GM18517 (cell line): ENCODE results near the gene TSC22D2.

Experiments used
- ATAC-seq: cut with Tn5 transposase; IDR thresholded peaks from one replicate; pipeline ENCODE4 v1.9.1; 2021; ENCODE audit warnings: mild to moderate bottlenecking, moderate library complexity; ENCODE audit not compliant: unreplicated experiment

Gene TSC22D2

DNA sequence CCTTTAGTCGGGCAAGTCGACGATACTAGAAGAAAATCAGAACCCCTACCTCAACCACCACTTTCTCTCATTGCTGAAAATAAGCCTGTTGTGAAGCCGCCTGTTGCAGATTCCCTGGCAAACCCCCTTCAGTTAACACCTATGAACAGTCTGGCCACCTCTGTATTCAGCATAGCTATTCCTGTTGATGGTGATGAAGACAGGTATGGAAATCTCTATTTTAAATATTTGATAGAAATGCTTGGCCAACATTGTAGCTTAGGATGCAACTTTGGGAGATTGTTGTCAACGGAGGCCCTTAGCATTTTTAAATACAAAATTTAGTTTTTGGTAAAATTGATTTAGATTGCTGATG, 3.0 kb downstream of the TSC22D2 start:
- ATAC-seq: no peak

DNA sequence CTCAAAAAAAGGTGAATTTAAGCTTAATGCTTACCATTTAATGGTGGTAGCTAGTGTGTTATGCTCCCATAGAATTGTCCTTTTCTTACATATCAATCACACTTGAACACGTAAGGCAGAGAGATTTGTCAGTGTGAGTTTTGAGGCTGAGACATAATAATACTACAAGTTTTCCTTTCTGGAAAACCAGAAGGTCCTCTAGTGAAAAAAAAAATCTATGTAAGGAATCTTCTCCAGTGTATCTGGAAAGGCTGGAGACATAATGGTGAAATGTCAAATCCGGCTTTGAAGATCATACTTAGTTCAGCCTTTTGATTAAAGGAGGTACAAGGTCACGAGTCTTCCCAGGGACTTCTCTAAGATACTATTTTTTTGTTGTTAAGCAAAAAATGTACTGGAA, 3.4 kb downstream of the TSC22D2 start:
- ATAC-seq: no peak

DNA sequence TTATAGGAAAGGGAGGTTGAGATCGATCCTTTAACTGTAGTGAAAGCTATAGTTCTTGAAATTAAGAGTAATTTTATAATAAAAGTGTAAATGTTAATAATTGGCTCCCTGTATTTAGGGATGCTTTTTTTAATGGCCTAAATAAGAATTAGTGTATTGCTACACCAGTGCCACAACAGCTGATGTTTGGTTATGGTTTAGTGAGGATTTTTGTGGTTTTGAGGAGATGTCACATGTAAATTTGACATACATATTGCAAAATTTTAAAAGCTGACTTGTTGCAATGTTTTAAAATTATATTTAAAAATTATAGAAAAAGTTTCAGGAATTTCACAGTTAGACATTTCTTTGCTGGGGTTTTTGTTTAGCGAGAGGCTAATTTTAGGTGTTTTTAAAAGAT, 3.9 kb downstream of the TSC22D2 start:
- ATAC-seq: no peak

DNA sequence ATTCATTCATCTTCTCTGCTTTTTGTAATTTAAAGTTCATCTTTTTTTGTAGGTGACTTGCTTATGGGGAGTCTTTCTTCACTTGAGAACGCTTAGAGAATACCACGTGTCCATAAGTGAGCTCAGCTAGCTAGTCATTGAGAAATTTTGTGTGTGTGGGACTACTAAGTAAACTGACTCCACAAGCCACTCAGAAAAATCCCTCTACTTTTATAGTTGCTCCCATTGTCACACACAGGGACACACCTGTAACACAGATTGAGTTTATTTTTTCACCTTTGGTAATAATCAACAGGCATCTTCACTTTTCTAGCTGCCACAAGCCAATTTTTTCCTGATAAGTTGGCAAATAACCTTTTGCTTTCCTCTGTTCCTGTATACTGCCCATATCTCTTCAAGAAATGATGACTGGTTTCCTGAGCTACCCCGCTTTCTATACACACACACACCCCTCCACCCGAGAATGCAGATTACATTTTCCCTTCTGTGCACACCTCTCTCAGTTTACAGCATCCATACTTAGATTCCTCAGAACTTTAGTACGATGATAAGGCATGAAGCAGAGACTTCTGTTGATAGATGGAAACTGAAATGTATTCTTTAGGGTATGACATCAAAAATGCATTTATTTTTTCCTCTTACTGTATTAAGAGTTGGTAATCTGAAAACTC, 4.6 kb downstream of the TSC22D2 start:
- no peak for ATAC-seq

DNA sequence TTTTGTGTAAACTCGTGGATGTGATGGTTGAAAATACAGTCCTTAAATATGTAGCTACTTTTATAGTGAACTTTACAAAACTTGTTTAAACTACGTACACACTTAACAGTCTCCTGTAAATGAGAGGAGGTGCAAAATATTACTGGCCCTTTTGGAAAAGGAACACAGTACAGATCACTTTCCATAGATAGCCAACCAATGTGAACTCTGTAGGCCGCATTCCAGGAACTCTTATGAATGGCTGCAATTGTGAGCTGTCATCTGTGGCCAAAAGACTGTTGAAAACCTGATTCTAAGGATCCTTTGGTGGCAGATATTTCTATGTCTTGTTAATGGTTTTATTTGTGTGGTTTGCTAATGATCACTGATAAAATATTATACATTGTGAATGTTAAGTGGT, 6.2 kb downstream of the TSC22D2 start:
- no peak for ATAC-seq

DNA sequence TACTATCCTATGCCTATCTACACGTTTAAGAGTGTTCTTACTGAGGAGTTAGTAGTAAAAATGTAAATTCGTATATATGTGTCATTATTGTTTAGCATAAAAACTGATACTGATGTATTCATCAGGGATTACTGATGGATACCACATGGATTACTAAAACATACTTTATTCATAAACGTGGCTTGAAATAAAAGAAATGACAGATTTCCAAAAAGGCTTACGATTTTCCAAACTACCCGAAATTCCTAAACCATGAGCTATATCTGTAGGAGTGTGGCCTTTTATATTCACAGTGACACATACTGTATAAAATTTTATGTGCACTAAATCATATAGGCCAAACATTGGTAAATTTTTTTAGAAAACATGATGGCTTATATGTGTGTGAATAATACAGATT, 6.9 kb downstream of the TSC22D2 start:
- ATAC-seq: no peak

DNA sequence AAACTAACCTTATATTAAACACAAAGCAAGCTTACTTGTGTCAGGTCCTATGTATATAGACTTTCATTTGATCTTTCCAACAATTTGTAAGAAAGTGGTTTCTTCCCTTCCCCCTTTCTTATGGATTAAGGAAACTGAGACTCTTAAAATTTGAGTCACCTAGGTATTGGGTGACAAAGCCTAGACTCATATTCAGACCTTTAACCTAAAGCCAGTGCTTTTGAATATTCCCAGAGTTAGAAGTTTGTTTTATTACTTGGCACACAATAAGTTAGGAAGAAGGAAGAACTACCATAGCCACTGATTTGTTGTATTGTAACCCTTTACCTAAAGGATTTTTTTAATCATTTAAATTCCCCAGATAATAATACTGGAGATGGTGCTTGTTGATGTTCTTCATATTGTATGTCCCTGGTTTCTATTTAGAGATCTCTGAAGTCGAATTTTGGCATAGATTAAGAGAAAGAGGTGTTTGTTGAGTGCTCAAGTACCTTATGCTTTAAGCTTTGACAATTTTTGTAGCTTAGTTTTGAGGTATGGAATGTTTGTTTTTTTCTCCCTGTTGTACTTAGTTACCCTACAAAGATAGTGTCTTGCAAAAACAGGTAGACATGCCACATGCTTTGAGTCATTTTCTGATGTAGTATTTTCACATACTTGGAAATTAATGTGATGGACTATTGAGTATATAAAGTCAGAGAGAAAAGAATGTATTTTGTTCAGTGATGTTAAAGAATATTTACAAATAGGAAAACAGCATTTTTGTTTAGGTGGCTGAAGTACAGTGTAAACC, 11.2 kb downstream of the TSC22D2 start:
- ATAC-seq: no peak

DNA sequence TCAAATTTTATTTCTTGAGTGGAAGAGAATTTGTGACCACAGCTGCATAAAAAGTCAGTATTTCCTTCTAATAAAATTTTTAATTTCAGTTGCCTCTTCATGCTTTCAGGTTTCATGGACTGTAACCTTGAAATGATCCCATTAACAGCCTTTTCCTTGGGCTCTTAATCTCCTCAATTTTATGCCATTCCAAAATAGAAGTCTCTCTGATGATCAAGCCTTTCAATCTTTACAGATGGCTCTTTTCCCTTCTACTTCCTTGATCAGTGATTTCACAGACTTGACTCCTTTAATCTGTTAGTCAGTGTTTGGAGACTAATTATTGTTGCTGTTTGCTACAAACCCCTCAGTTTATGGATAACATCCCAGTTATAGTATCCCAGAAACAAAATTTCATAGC, 11.9 kb downstream of the TSC22D2 start:
- ATAC-seq: no peak

DNA sequence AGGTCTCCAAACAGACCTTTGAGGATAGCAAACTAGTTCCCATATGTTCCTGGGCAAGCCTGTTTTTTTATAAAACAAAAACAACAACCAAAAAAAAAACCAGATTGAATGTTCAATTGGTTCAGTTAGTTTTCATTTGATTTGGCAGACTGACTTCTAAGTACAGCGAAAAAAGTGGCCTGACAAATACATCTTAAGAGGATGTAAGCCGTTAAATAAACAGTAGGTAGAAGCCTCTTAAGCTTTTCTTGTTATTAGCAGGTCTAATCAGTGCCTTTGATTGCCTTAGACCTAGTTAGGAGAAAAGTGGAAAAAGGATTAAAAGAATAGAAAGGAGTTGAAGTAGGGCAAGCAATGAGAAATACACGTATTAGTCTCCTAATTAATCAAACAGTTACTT, 13.2 kb downstream of the TSC22D2 start:
- no peak for ATAC-seq

DNA sequence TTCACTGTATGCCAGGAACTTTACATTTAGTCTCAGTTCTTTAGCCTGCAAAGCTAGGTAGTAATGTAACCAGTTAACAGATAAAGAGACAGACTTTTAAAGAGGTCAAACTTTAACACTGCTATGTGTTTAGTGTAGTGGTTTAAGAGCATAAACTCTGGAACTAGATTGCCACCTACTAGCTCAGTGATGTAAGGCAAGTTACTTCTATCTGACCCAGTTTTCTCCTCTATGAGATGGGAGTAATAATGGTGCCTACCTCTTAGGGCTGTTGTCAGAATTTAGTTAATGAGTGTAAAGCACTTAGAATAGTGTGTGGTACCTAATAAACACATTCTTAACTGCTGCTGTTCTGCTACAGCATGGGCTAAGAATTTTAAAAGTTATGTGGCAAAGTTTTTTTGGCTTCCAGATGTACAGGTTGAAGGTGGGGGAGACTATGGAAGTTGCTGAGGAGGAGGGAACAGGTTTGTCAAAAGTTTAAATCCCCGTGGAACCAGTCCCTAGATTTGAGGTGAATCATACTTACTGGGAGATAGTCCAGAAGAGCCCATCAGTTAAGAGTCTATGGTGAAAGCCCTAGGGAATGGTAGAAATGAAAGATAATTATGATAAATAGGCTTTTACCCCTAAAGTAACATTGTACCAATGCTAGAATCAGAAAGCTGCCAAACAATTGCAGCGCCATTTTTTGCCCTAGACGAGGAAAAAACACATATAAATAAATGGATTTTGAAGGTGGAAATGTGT, 13.9 kb downstream of the TSC22D2 start:
- no peak for ATAC-seq

DNA sequence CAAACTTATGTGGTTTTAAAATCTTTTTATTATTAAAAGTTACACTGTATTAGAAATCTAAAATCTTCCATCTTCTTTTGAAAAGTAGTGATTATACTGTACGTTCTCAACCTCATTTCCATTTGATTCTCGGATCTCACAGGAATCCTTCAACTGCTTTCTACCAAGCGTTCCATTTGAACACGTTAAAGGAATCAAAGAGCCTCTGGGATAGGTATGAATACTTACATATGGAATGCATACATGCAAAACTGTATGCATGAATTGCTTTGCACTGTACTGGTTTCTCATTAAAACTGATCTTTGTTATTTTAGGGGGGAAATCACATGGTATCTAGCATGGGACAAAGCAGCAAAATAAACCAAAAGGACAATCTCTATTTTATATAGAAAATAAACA, 14.8 kb downstream of the TSC22D2 start:
- no peak for ATAC-seq

DNA sequence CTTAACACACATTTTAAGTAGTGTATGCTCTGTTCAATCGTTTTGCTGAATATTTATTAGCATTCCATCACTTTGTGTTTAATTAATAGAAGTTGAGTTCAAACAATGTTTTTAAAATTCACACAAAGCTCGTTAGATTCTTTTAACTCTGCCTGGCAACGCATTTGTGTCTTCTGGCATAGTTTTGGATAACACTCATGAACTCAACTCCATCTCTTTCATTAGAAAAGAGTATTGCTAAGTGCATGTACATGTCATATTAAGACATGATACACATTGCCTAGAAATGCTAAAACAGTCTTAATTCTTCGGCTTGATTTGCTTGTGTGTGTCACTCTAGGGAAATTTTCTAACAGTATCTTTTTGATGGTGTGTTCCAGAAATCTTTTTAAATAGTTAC, 15.7 kb downstream of the TSC22D2 start:
- no peak for ATAC-seq

DNA sequence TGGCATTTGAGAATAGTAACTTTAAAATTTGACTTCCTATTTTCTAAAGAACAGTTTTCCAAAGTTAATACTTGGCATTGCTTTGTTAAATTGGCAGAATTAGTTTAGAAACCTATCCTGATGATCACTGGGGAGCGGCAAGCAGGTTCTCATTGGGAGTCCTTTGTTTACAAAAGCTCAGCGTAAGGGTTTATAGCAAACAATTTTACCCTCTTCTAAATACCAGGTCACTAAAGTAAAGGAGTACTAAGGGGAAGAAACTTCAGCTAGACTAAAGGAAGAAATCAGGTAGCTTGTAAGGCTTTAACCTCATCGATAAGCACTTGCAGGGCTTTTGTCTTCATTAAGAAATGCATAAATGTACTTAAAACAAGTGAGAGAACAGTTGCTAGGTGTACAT, 18.2 kb downstream of the TSC22D2 start:
- ATAC-seq: no peak

DNA sequence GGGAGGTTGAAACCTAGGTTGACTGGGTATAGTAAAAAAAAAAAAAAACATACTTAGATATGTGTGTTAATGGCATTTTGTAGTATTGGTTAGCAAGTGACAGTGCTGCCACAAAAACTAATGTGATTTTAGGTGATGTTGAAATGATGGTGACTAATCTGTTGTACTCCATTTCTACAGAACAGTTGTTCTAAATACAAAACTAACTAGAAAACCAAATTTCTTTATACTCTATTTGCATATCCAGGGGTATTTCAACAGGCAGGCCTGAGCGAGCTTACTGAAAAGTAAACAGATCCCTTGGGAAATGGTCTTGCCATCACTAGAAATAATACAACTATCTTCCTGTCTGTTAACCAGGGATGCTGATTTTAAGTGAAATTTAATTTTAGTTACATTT, 20.5 kb downstream of the TSC22D2 start:
- no peak for ATAC-seq

DNA sequence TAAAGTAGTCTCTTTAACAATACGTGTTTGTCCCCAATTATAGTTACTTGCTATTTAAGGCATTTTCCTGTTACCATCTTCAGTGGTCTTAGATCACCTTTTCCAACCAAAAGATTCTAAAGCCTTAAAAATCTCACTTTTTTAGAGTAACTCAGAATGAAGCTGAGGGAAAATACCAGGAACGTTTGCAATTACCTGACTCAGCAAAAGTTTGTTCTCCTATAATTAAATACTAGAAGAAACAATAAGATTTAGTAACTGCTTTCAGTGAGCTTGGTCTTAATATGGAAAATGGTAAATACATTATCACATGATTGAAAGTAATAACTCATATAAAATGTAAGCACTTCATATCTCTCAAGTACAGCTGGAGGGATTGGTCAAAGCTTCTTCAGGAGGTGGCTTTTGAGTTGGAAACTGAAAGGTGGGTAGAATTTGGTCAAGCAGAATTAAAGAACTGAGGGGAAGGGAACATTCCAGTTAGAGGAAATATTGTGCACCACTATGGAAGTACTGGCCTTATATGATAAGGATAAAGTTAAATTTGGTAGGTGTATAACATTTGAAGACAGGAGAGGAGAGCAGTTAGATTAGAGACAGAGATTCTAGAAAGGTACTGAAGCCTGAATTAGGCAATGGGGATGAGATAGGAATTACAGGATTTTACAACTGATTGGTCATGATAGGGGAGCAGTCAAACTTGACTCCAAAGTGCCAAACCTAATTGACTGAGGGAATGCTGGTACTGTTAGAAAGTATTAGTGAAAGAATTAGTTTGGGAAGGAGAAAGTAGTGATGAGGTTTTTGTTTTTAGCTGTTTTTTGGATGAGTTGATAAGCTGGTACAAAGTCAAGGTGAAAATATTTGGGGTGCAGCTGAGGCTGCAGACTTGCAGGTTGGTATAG, 21.9 kb downstream of the TSC22D2 start:
- ATAC-seq: no peak

DNA sequence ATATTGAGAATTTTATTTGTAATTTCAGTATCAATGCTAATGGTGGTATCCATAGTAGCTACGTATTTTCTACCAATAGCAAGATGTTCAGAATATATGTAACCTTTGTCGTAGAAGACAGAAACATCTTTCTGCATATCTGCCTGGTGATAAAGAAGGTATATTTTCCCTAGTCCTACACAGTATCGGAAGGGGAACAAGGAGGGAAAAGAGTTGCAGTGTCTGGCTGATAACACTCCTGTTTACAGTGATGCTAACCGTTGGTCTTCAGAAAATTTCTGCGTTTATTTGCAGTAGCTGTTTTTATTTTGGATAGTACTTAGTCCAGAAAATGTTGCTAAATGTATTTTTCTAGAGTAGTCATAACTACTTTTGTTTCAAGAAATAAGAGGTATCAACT, 25.2 kb downstream of the TSC22D2 start:
- ATAC-seq: no peak

DNA sequence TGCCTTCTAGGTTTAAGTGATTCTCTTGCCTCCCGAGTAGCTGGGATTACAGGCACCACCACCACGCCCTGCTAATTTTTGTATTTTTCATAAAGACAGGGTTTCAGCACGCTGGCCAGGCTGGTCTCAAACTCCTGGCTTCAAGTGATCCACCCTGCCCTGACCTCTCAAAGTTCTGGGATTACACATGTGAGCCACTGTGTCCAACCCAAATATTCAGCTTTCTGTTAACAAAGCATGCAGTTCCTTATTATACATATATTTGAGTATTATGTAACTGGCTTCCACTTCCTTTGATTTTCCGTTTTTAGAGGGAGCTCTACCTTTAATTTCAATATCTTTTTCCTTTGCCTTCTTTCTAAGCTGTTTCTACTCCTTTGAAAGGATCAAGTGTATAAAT, 26.1 kb downstream of the TSC22D2 start:
- no peak for ATAC-seq

DNA sequence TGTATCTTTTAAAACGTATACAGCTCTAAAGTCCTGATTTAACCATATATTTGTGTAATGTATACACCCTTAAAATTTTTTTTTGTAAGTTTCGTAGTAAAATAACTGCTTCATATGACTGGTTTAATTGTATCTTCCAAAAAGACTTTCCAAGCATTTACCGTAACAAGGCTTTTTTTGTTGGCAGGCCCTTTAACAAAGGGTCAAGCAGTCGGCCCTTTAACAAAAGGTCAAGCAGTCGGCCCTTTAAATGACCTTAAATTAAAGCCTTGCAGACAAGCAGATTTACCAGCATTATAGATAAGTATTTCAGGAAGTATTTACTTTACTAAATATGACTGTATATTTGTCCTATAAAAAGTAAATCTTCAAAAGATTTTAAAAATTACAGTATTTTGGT, 28.1 kb downstream of the TSC22D2 start:
- no peak for ATAC-seq

DNA sequence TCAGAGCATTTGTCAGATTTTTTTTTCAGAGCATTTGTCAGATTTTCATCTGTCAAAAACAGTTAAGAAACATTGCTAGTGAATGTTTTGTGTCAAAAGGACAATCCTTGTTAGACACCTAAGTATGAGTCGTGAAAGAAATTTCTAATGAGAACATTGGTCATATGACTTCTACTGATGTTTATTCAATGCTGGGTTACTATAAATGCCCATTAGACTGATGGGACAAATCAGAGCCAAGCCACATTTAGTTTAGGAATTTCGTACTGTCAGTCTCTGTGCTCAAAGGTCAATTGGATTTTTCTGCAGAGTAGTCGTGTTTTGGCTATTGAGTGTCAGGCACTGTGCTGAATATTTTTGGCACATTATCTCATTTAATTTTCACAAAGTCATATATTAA, 31.6 kb downstream of the TSC22D2 start:
- no peak for ATAC-seq

DNA sequence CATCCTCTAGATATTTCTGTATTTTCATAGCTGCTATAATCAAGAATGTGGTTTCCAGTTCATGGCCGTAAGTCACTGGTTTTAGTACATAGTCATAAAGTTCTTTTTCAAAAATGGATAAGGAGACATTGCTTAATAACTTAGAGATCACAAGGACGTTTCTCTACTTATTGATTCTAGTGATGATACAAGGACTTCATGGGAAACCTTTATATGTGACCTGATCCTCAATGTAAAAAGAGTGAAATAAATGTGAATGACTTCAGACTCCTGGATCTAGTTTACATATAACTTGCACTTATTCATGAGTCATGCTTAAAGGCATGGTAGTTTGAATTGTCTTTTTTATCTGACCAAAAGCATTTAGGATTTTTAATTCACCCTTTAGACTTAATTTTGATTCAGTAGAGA, 35.2 kb downstream of the TSC22D2 start:
- ATAC-seq: no peak

DNA sequence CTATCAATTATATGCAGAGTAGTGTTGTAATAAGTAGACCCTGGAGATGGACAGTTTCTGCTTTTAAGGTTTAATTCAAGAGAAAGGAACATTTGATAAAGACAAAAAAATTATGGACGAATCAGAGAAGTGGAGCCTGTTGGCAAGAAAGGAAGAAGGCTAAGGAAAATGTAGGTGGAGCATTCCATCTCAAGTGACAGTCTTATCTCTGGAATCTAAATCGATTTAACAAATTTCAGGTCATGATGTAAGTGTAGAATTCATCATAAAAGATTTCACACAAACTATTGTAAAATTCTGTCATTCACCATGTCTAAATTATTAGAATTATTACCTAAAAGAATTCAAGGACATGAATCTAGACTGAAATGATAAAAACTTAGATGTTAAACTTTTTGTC, 36.3 kb downstream of the TSC22D2 start:
- no peak for ATAC-seq
